ENCODE data around the gene ADCYAP1.

- no peak for TF ChIP-seq EZH2 (IDR thresholded peaks at IDR 0.05; ENCODE audit: insufficient read depth, poor library complexity, severe bottlenecking)
- no peak for TF ChIP-seq EZH2phosphoT487 (IDR thresholded peaks at IDR 0.05; ENCODE audit: insufficient read depth, low read depth)
These were observed 11.9 kb downstream of the ADCYAP1 start for GRCh38 chr18:916562-916961.
